ENCODE data around the gene EPHA10.

The EPHA10 gene

GRCh38 chr1:37732111-37732780, 32.7 kb downstream of the EPHA10 start:
- no peak for DNase-seq

DNA sequence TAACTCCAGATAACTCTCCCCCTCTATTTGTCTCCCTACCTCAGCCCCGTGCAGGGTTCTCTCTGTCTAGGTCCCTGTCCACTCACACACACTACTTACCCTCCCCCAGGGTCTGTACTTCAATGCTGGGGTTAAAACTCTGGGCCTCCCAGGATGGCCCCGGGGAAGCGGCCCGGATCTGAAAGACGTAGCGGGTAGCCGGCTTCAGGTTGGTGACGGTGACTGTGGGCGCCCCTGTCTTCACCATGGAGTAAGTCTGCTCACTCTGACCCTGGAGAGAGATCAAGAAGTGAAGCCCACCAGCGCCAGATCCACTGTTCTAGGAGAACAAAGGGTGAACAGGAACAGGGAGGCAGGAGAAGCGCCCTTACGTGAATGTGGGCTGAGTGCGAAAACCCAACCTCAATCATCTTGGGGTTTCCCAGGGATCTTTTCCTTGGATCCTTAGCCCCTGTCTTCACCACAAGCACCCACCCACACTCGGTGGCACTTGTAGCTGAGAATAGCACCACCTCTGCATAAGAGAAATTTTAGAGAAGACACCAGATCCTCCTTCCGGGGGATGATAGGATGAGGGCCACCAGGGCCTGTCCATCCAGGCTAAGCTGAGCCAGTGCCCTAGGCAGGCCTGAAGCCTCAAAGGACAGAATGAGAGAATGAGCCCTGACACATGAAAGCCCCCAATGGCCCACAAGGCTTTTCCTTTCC, 33.5 kb downstream of the EPHA10 start:
- no peak for DNase-seq

- no peak for DNase-seq
These were observed 34.5 kb downstream of the EPHA10 start for GRCh38 chr1:37730376-37730775.

GRCh38 chr1:37728416-37728815, 36.5 kb downstream of the EPHA10 start:
- no peak for DNase-seq

DNA sequence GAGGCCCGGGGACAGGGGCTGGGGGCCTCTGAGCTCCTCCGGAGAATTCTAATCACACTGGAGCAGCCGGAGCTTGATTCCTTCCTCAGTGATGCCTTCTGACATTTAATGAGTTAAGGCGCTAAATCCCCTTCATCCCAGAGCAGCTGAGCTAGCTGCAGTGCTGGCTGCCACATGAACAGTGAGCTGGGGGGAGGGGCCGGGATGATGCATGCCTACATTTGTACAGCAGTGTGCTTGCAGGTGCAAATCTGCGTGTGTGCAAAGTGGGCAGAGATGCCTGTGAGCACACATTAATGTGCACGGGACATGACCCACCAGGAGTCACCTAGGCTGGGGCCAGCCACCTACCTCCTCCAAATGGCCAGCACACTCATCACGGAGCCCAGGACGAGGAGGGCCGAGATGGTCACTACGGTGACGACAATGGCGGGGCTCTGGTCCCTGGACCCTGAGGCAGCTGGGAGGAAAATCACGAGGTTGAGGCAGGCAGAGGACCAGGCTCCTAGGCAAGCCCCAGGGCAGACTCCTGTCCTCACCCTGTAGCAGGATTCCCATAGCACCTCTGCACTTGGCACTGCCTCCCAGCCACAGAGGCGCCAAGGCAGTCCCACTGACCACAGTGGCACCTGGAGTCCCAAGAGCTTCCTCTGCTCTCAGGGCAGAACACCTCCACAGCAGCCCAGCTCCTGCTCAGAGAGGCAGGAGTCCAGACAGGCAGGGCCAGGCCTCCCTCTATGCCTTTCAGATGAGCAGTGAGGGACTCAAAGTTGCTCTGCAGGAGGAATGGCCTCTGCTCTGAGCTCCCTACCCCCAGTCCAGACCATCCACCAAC, 38.0 kb downstream of the EPHA10 start:
- DNase-seq = no peak

- DNase-seq = no peak
These were observed 38.9 kb downstream of the EPHA10 start for GRCh38 chr1:37725851-37726613.

DNA sequence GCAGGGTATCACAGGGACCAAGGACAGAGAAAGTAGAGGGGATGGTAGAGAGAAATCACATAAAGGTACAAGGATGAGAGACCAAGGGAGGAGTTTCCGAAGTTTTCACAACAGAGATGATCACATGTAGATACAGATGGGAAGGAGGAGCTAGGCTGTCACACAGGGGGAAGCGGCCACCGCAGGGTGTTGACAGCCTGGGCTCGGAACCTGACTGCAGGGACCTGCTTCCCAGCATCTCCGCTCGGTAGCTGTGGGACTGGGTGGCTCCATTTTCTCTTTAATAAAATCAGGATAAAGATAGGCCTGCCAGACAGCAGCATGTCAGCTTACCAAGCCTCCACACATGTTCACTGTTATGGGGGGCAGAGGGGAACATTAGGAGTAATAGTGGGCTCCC, 40.3 kb downstream of the EPHA10 start:
- DNase-seq = no peak

DNA sequence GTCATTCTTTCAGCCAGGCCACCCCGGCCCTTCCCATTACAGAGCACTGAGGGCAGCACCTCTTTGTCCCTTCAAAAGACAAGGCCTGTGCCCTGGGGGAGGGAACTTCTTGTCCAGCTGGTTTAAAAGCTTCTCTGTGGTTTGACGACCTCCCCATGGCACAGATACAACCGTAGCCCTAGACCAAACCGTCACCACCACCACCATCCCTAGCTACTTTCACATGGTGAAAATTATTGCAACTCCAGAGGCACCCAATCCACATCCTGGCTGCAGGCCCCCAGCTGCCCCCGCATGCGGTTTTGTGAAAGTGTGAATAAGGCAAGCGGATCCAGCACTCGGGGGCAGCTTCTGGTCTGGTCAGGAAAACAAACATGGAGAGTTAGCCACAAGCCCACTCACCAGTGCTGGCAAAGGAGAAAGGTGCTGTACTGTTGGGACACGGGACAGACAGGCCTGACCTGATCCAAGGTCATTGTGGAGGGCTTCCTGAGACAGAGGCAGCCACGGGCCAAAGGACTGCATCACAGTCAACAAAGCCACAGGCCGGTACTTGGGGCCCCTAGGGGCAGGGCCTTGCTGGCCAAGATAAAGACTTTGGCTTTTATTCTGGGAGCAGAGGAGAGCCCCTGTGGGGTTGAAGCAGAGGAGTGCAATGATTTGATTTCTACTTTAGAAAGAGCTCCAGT, 41.4 kb downstream of the EPHA10 start:
- no peak for DNase-seq

- no peak for DNase-seq
These were observed 41.9 kb downstream of the EPHA10 start for GRCh38 chr1:37723072-37723389.

- DNase-seq = no peak
These were observed 42.5 kb downstream of the EPHA10 start for GRCh38 chr1:37722181-37723071.

DNA sequence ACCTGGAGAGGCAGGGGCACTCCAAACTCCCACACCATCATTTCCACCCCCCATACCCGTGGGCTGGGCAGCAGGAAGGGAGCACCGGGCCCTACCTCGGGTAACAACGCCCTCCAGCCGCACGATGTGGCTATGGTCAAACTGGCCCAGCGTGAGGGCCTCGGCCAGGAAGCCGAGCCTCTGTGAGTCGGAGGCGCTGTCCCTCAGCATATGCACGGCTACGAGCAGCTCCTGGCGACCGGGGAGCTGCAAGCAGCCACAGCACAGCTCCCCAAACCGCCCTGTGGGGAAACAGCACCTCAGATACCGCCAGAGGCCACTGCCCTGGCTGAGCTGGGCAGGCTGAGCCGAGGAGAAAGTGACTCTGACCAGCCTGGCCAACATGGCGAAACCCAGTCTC, 43.4 kb downstream of the EPHA10 start:
- DNase-seq = no peak

GRCh38 chr1:37720231-37721130, 44.4 kb downstream of the EPHA10 start:
- DNase-seq = no peak

- DNase-seq = no peak
These were observed 45.2 kb downstream of the EPHA10 start for GRCh38 chr1:37719572-37720195.

GRCh38 chr1:37718901-37719571, 45.9 kb downstream of the EPHA10 start:
- no peak for DNase-seq

GRCh38 chr1:37718181-37718900, 46.6 kb downstream of the EPHA10 start:
- no peak for DNase-seq

- DNase-seq = no peak
These were observed 47.3 kb downstream of the EPHA10 start for GRCh38 chr1:37717631-37718030.

DNA sequence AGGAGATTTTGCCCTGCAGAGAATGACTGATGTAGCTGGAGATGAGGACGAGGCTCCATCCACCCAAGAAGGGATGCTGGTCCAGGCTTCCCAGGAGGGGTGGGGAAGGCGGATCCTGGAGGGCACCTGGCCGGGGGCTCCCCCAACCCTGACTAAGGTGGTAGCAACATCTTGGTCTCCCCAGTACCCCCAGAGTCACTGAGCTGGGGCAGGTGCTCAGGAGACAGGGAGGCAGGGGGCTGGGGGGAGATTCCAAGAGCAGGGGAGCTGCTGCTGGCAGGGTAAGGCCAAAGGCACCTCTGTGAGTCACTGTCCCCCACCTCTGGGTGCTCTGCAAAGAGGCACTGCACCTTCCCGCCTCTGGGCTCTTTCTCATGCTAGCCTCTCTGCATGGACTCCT, 48.6 kb downstream of the EPHA10 start:
- no peak for DNase-seq

- no peak for DNase-seq
These were observed 50.2 kb downstream of the EPHA10 start for GRCh38 chr1:37714689-37715088.

GRCh38 chr1:37714226-37714625, 50.7 kb downstream of the EPHA10 start:
- no peak for DNase-seq
